Loucy (cell line): ENCODE results near the gene RNASEH2A.

Experiments
- H2AFZ ChIP-seq: fragments of 200-600 bp; sonication (generic); 2 replicates; pipeline ENCODE4 v1.6.0; 2016; ENCODE audit warnings: antibody characterized with exemption, mild to moderate bottlenecking, low read length, moderate library complexity
- H3F3A ChIP-seq: fragments of 200-600 bp; 2 replicates; pipeline ENCODE4 v1.6.0; 2016; ENCODE audit warnings: antibody characterized with exemption, low read depth, mild to moderate bottlenecking
- H3K27me3 ChIP-seq: fragments of 200-600 bp; sonication (generic); 2 replicates; pipeline ENCODE4 v1.6.1; 2014; ENCODE audit warnings: low read length, mild to moderate bottlenecking; ENCODE audit not compliant: insufficient read depth, poor library complexity, severe bottlenecking
- H3K36me3 ChIP-seq: fragments of 200-600 bp; sonication (generic); 2 replicates; pipeline ENCODE4 v1.6.1; 2016; ENCODE audit warnings: low read length; ENCODE audit not compliant: insufficient read depth
- H3K4me1 ChIP-seq: fragments of 200-600 bp; sonication (generic); 2 replicates; pipeline ENCODE4 v1.5.1; 2014; ENCODE audit warnings: low read length, mild to moderate bottlenecking; ENCODE audit not compliant: insufficient read depth, poor library complexity, severe bottlenecking
- H3K4me2 ChIP-seq: fragments of 200-600 bp; sonication (generic); 2 replicates; pipeline ENCODE4 v1.6.0; 2014; ENCODE audit warnings: antibody characterized with exemption, low read length, low read depth, mild to moderate bottlenecking; ENCODE audit not compliant: poor library complexity, severe bottlenecking
- H3K4me3 ChIP-seq: fragments of 200-600 bp; sonication (generic); 2 replicates; pipeline ENCODE4 v1.5.1; 2014; ENCODE audit warnings: low read length, mild to moderate bottlenecking, mixed read lengths; ENCODE audit not compliant: poor library complexity, severe bottlenecking
- H3K79me2 ChIP-seq: fragments of 200-600 bp; sonication (generic); 2 replicates; pipeline ENCODE4 v1.6.1; 2014; ENCODE audit warnings: low read length; ENCODE audit not compliant: insufficient read depth
- H3K9ac ChIP-seq: fragments of 200-600 bp; sonication (generic); 2 replicates; pipeline ENCODE4 v1.6.0; 2014; ENCODE audit warnings: mild to moderate bottlenecking, low read depth, low read length, moderate library complexity; ENCODE audit not compliant: poor library complexity, severe bottlenecking
- H3K9me2 ChIP-seq: fragments of 200-600 bp; sonication (generic); replicated peaks from 2 replicates; pipeline ENCODE4 v1.6.1; 2016; ENCODE audit warnings: low read depth, low read length, mixed read lengths
- H3K9me3 ChIP-seq: fragments of 200-600 bp; sonication (generic); 2 replicates; pipeline ENCODE4 v1.6.1; 2014; ENCODE audit warnings: mild to moderate bottlenecking, antibody characterized with exemption, low read length, low read depth; ENCODE audit not compliant: insufficient read depth
- H4K20me1 ChIP-seq: fragments of 200-600 bp; sonication (generic); 2 replicates; pipeline ENCODE4 v1.6.0; 2014; ENCODE audit warnings: antibody characterized with exemption, low read length, mild to moderate bottlenecking; ENCODE audit not compliant: insufficient read depth, poor library complexity, severe bottlenecking
- EZH2phosphoT487 ChIP-seq: fragments of 200-600 bp; IDR thresholded peaks from 2 replicates; pipeline ENCODE4 v1.6.1; 2018; ENCODE audit warnings: antibody characterized with exemption, mild to moderate bottlenecking, moderate library complexity, borderline replicate concordance
- TF ChIP-seq, protein P1 (sequence below): fragments of 200-600 bp; sonication (generic); conservative IDR thresholded peaks from 2 replicates; pipeline ENCODE4 v1.5.1; 2014; ENCODE audit warnings: mild to moderate bottlenecking, antibody characterized with exemption, low read length

RNASEH2A gene

DNA sequence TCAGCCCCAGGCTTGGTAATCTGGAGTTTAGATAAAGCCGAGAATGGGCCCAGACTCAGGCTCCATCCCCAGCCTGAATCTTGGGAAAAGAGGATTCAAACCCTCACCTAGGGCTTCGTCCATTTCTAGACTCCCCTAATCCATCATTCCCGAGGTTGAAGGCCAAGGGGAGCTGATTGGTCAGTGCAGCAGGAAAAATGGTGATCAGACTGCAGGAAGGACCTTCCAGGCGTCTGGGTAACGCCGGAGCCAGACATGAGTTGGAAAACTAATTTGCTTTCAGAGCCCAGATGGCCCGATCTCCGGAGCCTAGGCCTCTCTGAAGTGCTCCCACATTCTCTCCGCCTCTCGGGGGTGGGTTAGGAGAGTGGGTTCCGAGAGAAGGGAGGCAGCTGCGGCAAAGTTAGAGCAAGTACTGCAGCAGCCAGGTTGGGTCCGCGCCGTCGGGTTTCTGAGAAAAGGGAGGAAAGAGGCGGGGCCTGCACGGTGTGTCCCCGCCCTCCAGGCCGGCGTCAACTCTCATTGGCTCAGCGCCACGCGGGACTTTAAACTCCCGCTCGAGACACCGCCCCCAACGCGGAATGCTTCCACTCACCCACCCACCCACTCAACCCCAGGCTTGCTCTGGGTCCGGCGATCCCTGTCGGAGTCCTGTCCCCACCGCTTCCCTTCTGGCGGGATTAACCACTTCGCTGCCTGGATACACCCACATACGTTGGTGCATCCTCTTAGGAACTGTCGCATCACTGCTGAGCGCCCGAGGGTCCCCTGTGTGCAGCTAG is 28.8 kb downstream of the RNASEH2A start:
- H2AFZ ChIP-seq = no peak overlapping the region
- H4K20me1 ChIP-seq = peaks cover 9% of the 10 kb centered on the region
- H3K9ac ChIP-seq = peak overlapping the region; percentile 75
- no peaks in the 10 kb centered on the region for H3K36me3 ChIP-seq
- peaks cover 14% of the 10 kb centered on the region for H3K79me2 ChIP-seq
- H3K9me2 ChIP-seq = no peaks in the 10 kb centered on the region
- H3K27me3 ChIP-seq = no peaks in the 10 kb centered on the region
- no peak for TF ChIP-seq EZH2phosphoT487
- TF ChIP-seq, protein P1, sequence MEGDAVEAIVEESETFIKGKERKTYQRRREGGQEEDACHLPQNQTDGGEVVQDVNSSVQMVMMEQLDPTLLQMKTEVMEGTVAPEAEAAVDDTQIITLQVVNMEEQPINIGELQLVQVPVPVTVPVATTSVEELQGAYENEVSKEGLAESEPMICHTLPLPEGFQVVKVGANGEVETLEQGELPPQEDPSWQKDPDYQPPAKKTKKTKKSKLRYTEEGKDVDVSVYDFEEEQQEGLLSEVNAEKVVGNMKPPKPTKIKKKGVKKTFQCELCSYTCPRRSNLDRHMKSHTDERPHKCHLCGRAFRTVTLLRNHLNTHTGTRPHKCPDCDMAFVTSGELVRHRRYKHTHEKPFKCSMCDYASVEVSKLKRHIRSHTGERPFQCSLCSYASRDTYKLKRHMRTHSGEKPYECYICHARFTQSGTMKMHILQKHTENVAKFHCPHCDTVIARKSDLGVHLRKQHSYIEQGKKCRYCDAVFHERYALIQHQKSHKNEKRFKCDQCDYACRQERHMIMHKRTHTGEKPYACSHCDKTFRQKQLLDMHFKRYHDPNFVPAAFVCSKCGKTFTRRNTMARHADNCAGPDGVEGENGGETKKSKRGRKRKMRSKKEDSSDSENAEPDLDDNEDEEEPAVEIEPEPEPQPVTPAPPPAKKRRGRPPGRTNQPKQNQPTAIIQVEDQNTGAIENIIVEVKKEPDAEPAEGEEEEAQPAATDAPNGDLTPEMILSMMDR = no peak
- no peak overlapping the region for H3K4me2 ChIP-seq
- no peaks in the 10 kb centered on the region for H3K9me3 ChIP-seq
- H3K4me1 ChIP-seq = peaks cover 31% of the 10 kb centered on the region
- no peaks in the 10 kb centered on the region for H3F3A ChIP-seq
- H3K4me3 ChIP-seq = peak overlapping the region; percentile 78

DNA sequence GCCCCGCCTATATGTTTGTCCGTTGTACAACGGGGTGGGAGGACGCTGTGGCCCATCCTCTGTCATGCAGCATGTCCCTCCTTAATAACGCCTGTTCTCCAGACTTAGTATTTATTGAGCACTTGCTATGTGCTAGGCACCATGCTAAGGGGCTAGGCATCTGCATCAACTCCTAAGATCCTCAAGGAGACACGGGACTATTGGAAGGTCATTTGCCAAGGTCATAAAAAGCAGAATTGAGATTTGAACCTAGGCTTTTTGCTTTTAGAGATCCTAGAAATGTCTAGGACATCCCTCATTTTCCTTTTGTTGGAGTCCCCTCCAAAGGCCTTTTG is 30.1 kb downstream of the RNASEH2A start:
- H4K20me1 ChIP-seq = peaks cover 20% of the 10 kb centered on the region
- H3K79me2 ChIP-seq = peaks cover 27% of the 10 kb centered on the region
- H2AFZ ChIP-seq = no peak overlapping the region
- H3K9me2 ChIP-seq = no peaks in the 10 kb centered on the region
- no peak overlapping the region for H3K9ac ChIP-seq
- TF ChIP-seq EZH2phosphoT487 = no peak
- TF ChIP-seq, protein P1 = no peak
- no peak overlapping the region for H3K4me2 ChIP-seq
- H3K4me1 ChIP-seq = peaks cover 31% of the 10 kb centered on the region
- H3K9me3 ChIP-seq = no peaks in the 10 kb centered on the region
- H3K4me3 ChIP-seq = no peak overlapping the region
- H3K27me3 ChIP-seq = no peaks in the 10 kb centered on the region
- no peaks in the 10 kb centered on the region for H3F3A ChIP-seq
- no peaks in the 10 kb centered on the region for H3K36me3 ChIP-seq

DNA sequence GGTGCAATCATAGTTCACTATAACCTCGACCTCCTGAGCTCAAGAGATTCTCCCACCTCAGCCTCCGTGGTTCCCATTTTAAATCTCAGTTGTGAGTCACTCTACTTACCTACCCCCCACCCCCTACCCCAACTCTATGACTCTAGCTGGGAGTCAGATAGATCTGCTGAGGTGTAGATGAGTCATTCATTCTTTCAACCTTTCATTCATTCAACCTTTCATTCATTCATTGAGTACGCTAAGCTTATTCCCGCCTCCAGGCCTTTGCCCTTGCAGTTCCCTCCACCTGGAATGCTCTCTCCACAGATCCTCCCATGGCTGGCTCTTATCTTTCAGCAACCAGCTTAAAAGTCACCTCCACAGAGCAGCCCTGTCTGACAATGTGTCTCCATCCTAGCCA is 30.8 kb downstream of the RNASEH2A start:
- Histone ChIP-seq H3K27me3 (no peaks in the 10 kb centered on the region), H4K20me1 (peaks cover 21% of the 10 kb centered on the region), H3K9ac (no peak overlapping the region), H3K4me1 (peaks cover 31% of the 10 kb centered on the region), H3K79me2 (peaks cover 28% of the 10 kb centered on the region), H3K36me3 (no peaks in the 10 kb centered on the region), H3K9me2 (no peaks in the 10 kb centered on the region), H3F3A (no peaks in the 10 kb centered on the region), H2AFZ (no peak overlapping the region), H3K4me3 (no peak overlapping the region), H3K4me2 (peak overlapping the region; percentile 75), H3K9me3 (no peaks in the 10 kb centered on the region)
- TF ChIP-seq, protein P1 = no peak
